HL-60 (cell line): ENCODE measurements around the gene PSMD14.

ENCODE experiments used
- DNase-seq, 2 experiments: peaks; one replicate each; pipeline ENCODE4 v3.0.0-alpha.2; 2010 to 2020; ENCODE audit warnings: low read depth in 1 of 2, low spot score in 1 of 2
- H3K27ac ChIP-seq: fragments of 250-450 bp; sonication (Bioruptor Pico); replicated peaks from 2 replicates; pipeline ENCODE4 v1.5.1; 2020; ENCODE audit warnings: mild to moderate bottlenecking, moderate library complexity
- H3K27me3 ChIP-seq: fragments of 250-450 bp; sonication (Bioruptor Pico); 2 replicates; pipeline ENCODE4 v1.5.1; 2021; ENCODE audit warnings: mild to moderate bottlenecking, moderate library complexity; ENCODE audit not compliant: insufficient read depth, poor library complexity, severe bottlenecking
- H3K4me3 ChIP-seq: replicated peaks from 2 replicates; pipeline ENCODE4 v1.5.1; 2011; ENCODE audit warnings: mild to moderate bottlenecking, control low read depth, low read length; ENCODE audit not compliant: insufficient read depth
- CTCF ChIP-seq: IDR thresholded peaks from one replicate; pipeline ENCODE4 v1.5.1; 2011; ENCODE audit warnings: low read length, control low read depth, inconsistent platforms; ENCODE audit not compliant: insufficient read depth
- GABPA ChIP-seq: IDR thresholded peaks from 2 replicates; pipeline ENCODE4 v1.6.1; 2012; ENCODE audit warnings: low read depth
- POLR2AphosphoS5 ChIP-seq: IDR thresholded peaks from 2 replicates; pipeline ENCODE4 v1.6.1; 2012; ENCODE audit warnings: low read depth
- REST ChIP-seq: IDR thresholded peaks from 2 replicates; pipeline ENCODE4 v1.6.1; 2012; ENCODE audit warnings: low read depth; ENCODE audit not compliant: insufficient replicate concordance
- SPI1 ChIP-seq: IDR thresholded peaks from 2 replicates; pipeline ENCODE4 v1.6.1; 2012; ENCODE audit warnings: low read depth, mild to moderate bottlenecking, borderline replicate concordance

Gene PSMD14

DNA sequence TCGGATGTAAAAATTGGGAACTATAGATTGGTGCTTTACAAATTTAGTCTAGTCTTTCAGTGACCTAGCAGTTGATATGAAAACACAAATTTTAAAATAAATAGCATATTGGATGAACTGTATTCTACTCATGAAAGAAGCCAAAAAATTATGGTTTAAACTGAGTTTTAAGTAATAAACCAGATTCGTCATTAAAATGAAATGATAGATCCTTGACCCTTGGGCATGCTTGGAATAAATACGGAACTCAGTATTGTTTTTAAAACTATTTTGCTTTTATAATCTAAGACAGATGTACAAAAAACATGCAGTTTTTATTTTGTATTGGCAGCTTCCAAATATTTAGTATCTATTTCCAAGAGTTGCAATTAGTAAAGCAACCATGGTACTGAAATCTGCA is 73.3 kb downstream of the PSMD14 start:
- H3K27ac ChIP-seq = no peak overlapping the region

GRCh38 chr2:161382747-161383146 is 74.5 kb downstream of the PSMD14 start:
- Histone ChIP-seq H3K27ac (no peak overlapping the region), H3K27me3 (no peaks in the 10 kb centered on the region), H3K4me3 (no peak overlapping the region)
- no peak for TF ChIP-seq POLR2AphosphoS5
- TF ChIP-seq CTCF = no peak
- no peak for TF ChIP-seq SPI1
- TF ChIP-seq GABPA = no peak
- DNase-seq = no peak

More for the DNA sequence above, 73.3 kb downstream of the PSMD14 start:
- no peak for DNase-seq
- Histone ChIP-seq H3K27me3 (no peaks in the 10 kb centered on the region), H3K4me3 (no peak overlapping the region)
- TF ChIP-seq CTCF (no peak), REST (no peak), POLR2AphosphoS5 (no peak), SPI1 (no peak), GABPA (no peak)

DNA sequence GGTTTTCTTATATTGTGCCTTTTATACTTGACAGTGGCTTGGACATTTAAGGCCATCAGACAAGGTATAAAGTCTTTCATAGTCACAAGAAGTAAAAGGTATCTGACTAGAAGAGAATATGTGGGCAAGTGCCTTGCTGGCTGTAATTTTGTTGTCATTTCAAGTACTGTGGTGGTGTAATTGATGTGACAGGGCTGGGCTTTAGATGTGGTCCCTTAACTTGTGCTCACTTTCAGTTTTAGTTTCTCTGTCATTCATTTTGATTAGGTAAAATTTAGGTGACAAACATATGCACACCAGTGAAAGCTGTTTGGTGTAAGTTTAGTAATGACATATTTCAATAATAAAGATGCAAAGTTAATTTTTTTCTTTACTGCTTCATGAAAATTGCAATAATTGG is 76.6 kb downstream of the PSMD14 start:
- no peak for DNase-seq
- H3K4me3 ChIP-seq = no peak overlapping the region
- no peak overlapping the region for H3K27ac ChIP-seq
- no peaks in the 10 kb centered on the region for H3K27me3 ChIP-seq
- TF ChIP-seq GABPA (no peak), POLR2AphosphoS5 (no peak), CTCF (no peak), REST (no peak), SPI1 (no peak)

GRCh38 chr2:161386228-161386824 is 78.1 kb downstream of the PSMD14 start:
- no peaks in the 10 kb centered on the region for H3K27me3 ChIP-seq
- DNase-seq = no peak
- TF ChIP-seq GABPA (no peak), CTCF (no peak), SPI1 (no peak)
- H3K27ac ChIP-seq = no peak overlapping the region
- no peak overlapping the region for H3K4me3 ChIP-seq
